Epidermal melanocyte (primary cell): Measurements from ENCODE around the gene TEDC2.
"Not testable (repeated sequence)": the region's sequence is repeated elsewhere in the genome, so short reads cannot be mapped to it uniquely, and the experiment has no call there.

Experiments
- DNase-seq: peaks from one replicate; pipeline ENCODE4 v3.0.0; 2011; ENCODE audit warnings: low spot score; ENCODE audit not compliant: insufficient read length

TEDC2 gene

DNA sequence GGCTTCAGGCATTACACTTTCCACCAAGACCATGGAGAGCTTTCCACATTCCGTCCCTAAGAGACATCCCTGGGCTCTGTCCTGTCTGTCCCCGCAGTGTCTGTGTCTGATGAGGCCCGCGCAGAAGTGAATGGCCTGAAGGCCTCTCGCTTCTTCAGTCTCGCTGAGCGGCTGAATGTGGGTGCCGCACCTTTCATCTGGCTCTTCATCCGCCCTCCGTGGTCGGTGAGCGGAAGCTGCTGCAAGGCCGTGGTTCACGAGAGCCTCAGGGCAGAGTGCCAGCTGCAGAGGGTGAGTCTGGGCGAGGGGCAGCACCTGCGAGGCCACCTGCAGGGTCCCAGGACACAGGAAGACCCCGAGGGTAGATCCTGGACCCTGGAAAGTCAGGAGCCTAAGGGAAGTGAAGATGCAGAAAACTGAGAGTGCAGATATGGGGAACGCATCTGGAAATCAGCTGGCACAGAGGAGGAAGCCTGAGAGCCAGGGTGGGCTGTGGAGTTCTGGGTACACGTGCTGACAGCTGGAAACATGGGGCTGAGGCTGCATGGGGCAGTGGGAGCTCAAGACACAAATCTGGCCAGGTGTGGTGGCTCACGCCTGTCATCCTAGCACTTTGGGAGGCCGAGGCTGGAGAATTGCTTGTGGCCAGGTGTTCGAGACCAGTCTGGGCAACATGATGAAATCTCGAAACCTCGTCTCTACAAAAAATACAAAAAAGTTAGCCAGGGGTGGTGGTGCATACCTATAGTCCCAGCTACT is 22.7 kb upstream of the TEDC2 start:
- no peak for DNase-seq

DNA sequence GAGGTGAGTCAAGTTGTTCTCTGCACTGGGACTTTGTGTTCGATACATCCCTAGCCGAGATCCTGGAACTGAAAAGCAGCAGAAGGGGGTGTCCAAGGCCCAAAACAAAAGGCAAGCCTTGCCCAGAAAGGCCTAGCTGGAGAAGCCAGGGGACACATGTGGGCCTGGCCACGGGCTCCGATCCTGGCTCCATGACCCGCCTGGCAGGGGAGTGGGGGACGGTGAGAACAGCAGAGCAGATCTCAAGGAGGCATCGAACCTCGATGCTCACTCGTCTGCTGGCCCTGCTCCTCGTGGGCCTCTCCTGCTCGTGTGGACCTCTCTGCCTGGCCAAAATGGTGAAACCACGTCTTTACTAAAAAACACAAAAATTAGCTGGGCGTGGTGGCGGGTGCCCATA is 21.8 kb upstream of the TEDC2 start:
- DNase-seq, result no peak

DNA sequence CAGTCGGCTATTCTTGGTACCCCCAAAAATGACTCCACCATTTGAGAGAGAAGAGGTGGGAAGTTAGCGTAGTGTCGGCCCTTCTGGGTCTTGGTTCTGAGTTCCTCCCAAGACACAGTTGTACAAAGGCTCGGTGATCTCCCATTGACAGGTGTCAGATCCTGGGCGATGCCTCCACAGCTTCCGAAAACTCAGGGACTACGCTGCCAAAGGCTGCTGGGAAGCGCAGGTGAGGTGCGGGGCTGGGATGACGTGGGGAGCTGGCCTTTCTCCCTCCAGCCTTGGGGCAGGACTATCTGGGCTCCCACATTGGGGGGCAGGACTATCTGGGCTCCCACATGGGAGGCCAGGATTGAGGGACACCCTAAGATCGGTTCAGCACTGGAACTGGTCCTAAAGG is 20.3 kb upstream of the TEDC2 start:
- no peak for DNase-seq

DNA sequence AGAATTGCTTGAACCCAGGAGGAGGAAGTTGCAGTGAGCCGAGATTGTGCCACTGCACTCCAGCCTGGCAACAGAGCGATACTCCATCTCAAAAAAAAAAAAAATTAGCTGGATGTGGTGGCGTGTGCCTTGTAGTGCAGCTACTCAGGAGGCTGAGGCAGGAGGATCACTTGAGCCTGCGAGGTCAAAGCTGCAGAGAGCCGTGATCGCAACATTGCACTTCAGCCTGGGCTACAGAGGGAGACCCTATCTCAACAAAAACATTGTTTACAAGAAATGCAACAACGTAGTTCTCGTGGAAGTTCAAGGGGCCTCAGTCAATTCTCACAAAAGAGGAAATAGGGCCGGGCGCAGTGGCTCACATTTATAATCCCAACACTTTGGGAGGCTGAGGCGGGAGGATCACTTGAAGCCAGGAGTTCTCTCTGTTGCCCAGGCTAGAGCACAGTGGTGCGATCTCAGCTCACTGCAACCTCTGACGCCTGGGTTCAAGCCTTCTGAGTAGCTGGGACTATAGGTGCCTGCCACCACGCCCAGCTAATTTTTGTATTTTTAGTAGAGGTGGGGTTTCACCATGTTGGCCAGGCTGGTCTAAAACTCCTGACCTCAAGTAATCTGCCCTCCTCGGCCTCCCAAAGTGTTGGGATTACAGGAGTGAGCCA is 18.6 kb upstream of the TEDC2 start:
- DNase-seq, result not testable (repeated sequence)

DNA sequence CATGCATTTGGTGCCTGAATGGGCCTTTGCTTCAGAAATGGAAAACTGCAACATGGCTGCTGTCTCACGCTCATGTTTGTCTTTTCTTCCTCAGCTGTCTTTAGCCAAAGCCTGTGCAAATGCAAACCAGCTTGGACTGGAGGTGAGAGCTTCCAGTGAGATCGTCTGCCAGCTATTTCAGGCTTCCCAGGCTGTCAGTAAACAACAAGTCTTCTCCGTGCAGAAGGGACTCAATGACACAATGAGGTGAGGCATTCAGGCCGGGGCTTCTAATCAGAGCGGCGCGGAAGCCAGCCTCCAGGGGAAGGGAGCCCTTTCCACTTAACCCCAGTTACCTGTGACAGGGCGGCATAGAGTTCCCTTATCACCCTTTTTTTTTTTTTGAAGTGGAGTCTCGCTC is 16.4 kb upstream of the TEDC2 start:
- no peak for DNase-seq

- DNase-seq, result no peak
Observed at GRCh38 chr16:2447920-2448583, 11.9 kb upstream of the TEDC2 start.

DNA sequence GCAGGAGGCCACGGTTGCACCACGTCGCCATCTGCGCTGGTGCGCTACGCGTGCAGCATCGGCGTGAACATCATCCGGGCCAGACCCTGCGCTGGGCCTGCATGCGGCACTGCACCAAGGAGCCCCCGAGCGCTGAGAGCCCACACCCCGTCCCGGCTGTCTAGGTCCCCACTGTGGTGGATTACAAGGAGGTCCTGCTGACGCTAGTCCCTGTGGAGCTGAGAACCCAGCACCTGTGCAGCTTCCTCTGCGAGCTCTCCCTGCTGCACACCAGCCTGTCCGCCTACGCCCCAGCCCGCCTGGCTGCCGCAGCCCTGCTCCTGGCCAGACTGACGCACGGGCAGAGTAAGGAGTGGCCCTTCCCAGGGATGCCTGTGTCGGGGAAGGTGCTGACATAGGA is 10.8 kb upstream of the TEDC2 start:
- DNase-seq, result no peak

DNA sequence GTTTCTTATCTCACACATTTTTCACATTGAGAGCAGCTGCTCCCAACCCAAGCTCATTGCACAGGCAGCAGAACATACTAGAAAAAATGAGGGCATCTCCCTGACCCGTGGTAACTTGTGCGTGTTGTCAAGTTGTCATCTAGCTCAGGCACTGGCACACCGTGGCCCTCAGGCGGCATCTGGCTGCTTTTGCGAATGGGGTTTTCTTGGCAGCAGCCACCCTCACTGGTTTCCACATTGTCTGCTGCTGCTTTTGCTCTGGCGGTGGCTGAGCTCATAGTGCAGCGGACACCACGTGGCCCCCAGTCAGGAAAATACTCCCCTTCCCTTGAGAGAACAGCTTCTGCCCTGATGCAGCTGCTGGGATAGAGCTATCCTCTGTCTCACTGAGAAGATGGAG is 9.4 kb upstream of the TEDC2 start:
- no peak for DNase-seq

- no peak for DNase-seq
Observed at GRCh38 chr16:2450975-2451381, 8.9 kb upstream of the TEDC2 start.

- DNase-seq, result no peak
Observed at GRCh38 chr16:2451851-2452320, 8.0 kb upstream of the TEDC2 start.

GRCh38 chr16:2452650-2453049 is 7.3 kb upstream of the TEDC2 start:
- peak; percentile 4 for DNase-seq

- no peak for DNase-seq
Observed at GRCh38 chr16:2455081-2455845, 4.6 kb upstream of the TEDC2 start.

DNA sequence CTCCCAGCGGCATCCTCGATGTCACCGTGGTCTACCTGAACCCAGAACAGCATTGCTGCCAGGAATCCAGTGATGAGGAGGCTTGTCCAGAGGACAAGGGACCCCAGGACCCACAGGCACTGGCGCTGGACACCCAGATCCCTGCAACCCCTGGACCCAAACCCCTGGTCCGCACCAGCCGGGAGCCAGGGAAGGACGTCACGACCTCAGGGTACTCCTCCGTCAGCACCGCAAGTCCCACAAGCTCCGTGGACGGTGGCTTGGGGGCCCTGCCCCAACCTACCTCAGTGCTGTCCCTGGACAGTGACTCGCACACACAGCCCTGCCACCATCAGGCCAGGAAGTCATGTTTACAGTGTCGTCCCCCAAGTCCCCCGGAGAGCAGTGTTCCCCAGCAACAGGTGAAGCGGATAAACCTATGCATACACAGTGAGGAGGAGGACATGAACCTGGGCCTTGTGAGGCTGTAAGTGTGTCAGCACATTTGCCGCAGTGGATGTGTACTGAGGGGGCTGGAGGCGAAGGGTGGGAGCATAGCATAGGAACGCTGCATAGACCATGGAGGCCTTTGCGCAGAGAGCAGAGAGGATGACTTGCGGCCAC is 3.3 kb upstream of the TEDC2 start:
- DNase-seq, result peak; percentile 5

- peak; percentile 8 for DNase-seq
Observed at GRCh38 chr16:2457267-2457666, 2.6 kb upstream of the TEDC2 start.

- DNase-seq, result peak; percentile 6
Observed at GRCh38 chr16:2457946-2458345, 2.0 kb upstream of the TEDC2 start.

GRCh38 chr16:2458887-2459646 is 842 bp upstream of the TEDC2 start:
- DNase-seq, result peak; percentile 10

GRCh38 chr16:2460391-2460713 is 443 bp downstream of the TEDC2 start:
- no peak for DNase-seq

DNA sequence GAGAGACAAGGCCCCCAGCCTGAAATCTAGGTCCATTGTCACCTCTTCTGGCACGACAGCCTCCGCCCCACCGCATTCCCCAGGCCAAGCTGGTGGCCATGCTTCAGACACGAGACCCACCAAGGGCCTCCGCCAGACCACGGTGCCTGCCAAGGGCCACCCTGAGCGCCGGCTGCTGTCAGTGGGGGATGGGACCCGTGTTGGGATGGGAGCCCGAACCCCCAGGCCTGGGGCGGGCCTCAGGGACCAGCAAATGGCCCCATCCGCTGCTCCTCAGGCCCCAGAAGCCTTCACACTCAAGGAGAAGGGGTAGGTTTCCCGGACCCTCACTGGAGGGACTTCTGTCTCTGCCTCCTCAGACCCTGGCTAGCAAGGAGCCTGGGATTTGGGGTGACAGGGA is 1.0 kb downstream of the TEDC2 start:
- peak; percentile 15 for DNase-seq

GRCh38 chr16:2462031-2462866 is 2.3 kb downstream of the TEDC2 start:
- DNase-seq, result peak; percentile 5

GRCh38 chr16:2464333-2464732 is 4.4 kb downstream of the TEDC2 start:
- peak; percentile 10 for DNase-seq
